ENCODE measurements around the gene SMAD2. TPM values are rescaled to one million over a fixed set of nuclear protein-coding genes. Genes with fewer than 3 reads are reported as not detected.
A peak's percentile ranks its signal among the peaks of the same experiment; 100 is the strongest.

SMAD2 gene
- polyA plus RNA-seq, 4 donors: 22.4 to 84.9 (median 35.3) TPM

GRCh38 chr18:47944972-47945852 lies 14.8 kb upstream of the SMAD2 start:
- H3K36me3 ChIP-seq (ENCODE audit: control insufficient read depth in 3 of 3, insufficient read depth in 2 of 3, low read depth in 1 of 3, low read length in 3 of 3): no peaks in the 10 kb centered on the region
- H3K27me3 ChIP-seq (ENCODE audit: control insufficient read depth in 3 of 3, insufficient read depth in 3 of 3, low read length in 3 of 3): peaks cover 0 to 3% (median 0%) of the 10 kb centered on the region in 3 donors
- no peaks in the 10 kb centered on the region for H3K9me3 ChIP-seq (ENCODE audit: control insufficient read depth in 2 of 2, insufficient read depth in 1 of 2, low read depth in 1 of 2, low read length in 1 of 2)
- H3K4me1 ChIP-seq (ENCODE audit: control insufficient read depth in 3 of 3, insufficient read depth in 2 of 3, low read depth in 1 of 3, low read length in 2 of 3): no peaks in the 10 kb centered on the region
- DNase-seq (no peak), FAIRE-seq (no peak)
- 49 to 71% (median 59%) methylated on average over 6 of the region's 6 CpGs for WGBS, 3 donors
- no peak overlapping the region for H3K4me3 ChIP-seq (ENCODE audit: low read depth in 1 of 3, low read length in 3 of 3)
- H3K27ac ChIP-seq (ENCODE audit: low read depth in 1 of 3, low read length in 2 of 3): no peak overlapping the region

- H3K27me3 ChIP-seq (ENCODE audit: control insufficient read depth in 3 of 3, insufficient read depth in 3 of 3, low read length in 3 of 3): peaks cover 0 to 3% (median 2%) of the 10 kb centered on the region in 3 donors
- H3K4me3 ChIP-seq (ENCODE audit: low read depth in 1 of 3, low read length in 3 of 3): no peak overlapping the region
- WGBS, 3 donors: 63 to 96% (median 69%) methylated on average over 1 of the region's 1 CpG
- FAIRE-seq (no peak), DNase-seq (no peak)
- no peaks in the 10 kb centered on the region for H3K4me1 ChIP-seq (ENCODE audit: control insufficient read depth in 3 of 3, insufficient read depth in 2 of 3, low read depth in 1 of 3, low read length in 2 of 3)
- H3K36me3 ChIP-seq (ENCODE audit: control insufficient read depth in 3 of 3, insufficient read depth in 2 of 3, low read depth in 1 of 3, low read length in 3 of 3): no peaks in the 10 kb centered on the region
- H3K27ac ChIP-seq (ENCODE audit: low read depth in 1 of 3, low read length in 2 of 3): no peak overlapping the region
- H3K9me3 ChIP-seq (ENCODE audit: control insufficient read depth in 2 of 2, insufficient read depth in 1 of 2, low read depth in 1 of 2, low read length in 1 of 2): no peaks in the 10 kb centered on the region
These were observed 6.5 kb upstream of the SMAD2 start for GRCh38 chr18:47936952-47937351.

DNA sequence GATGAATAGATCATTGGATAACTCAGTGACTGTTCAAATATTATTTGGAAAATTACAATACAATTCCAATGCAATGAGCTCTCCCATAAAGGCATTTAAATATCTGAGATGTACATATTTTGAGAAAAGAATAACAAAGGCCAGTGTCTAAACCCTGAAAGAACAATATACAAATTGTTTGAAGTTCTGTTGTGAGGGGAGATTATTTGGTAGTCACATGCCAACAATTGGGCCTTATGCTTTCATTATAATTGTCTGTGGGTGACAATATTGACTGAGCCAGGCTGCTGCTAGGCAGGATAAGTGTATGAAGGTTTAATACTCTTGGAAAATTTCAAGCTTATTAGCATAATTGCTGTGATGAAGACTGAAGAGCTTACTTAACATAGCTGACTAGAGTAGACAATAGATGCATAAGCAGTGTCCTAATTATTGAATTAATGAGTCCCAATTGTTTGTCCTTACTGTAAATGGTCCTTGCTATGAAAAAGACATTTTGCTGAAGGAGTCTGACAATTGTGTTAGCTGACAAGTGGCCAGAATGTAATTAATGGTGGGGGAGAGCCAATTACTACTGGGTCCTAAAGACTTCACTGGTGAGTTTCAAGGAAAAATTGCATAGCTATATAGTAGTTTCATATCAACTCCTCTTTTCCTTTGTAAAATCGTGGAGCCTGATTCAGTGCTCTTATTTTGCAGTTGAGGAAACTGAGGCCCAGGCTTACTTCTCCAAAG lies 5.0 kb upstream of the SMAD2 start:
- Histone ChIP-seq H3K4me3 (ENCODE audit: low read depth in 1 of 3, low read length in 3 of 3) (no peak overlapping the region), H3K4me1 (ENCODE audit: control insufficient read depth in 3 of 3, insufficient read depth in 2 of 3, low read depth in 1 of 3, low read length in 2 of 3) (no peaks in the 10 kb centered on the region), H3K36me3 (ENCODE audit: control insufficient read depth in 3 of 3, insufficient read depth in 2 of 3, low read depth in 1 of 3, low read length in 3 of 3) (no peaks in the 10 kb centered on the region), H3K27ac (ENCODE audit: low read depth in 1 of 3, low read length in 2 of 3) (no peak overlapping the region), H3K27me3 (ENCODE audit: control insufficient read depth in 3 of 3, insufficient read depth in 3 of 3, low read length in 3 of 3) (peaks cover 0 to 3% (median 2%) of the 10 kb centered on the region in 3 donors), H3K9me3 (ENCODE audit: control insufficient read depth in 2 of 2, insufficient read depth in 1 of 2, low read depth in 1 of 2, low read length in 1 of 2) (no peaks in the 10 kb centered on the region)
- FAIRE-seq (no peak), DNase-seq (no peak)
- WGBS, 3 donors: 78 to 91% (median 81%) methylated on average over 1 of the region's 1 CpG

DNA sequence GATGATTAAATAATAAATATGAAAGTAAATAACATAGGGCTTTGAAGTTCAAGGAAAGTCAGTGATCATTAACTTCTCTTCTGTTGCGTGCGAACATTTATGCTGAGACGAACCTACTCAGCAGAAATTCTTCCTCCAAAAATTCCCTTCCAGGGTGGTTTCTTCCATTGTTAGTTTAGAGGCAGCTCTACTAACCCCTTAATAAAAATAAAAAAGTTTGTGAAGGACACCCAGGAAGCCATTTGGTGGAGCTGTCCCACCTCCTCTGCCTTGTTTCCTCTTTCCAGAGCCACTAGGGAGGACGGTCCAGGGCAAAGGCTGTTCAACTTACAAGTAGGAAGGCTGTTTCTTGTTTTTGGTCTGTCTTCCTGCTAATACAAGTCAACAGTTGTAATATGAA lies 2.1 kb upstream of the SMAD2 start:
- no peak for DNase-seq
- peaks cover 0 to 10% (median 2%) of the 10 kb centered on the region in 3 donors for H3K4me1 ChIP-seq (ENCODE audit: control insufficient read depth in 3 of 3, insufficient read depth in 2 of 3, low read depth in 1 of 3, low read length in 2 of 3)
- no peak for FAIRE-seq

DNA sequence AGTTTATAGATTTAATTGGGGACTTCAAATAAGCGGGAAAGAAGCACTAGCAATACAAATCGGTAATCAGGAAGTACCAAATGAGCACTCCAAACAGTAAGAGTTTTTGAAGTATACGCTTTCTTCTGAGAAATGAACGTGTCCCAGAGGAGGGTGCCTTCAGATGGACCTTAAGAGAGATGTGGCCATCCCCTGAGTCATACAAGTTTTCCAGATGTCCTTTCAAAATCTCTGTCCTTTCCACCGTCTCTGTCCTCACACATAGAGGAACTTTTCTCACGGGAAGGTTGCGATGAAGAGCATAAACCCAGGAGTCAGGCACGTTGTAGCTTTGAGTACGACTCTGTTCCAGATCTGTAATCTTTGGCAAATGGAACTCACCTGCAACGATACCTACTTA lies 1.7 kb upstream of the SMAD2 start:
- DNase-seq (no peak), FAIRE-seq (no peak)
- H3K9me3 ChIP-seq (ENCODE audit: control insufficient read depth in 2 of 2, insufficient read depth in 1 of 2, low read depth in 1 of 2, low read length in 1 of 2): no peaks in the 10 kb centered on the region
- H3K4me3 ChIP-seq (ENCODE audit: low read depth in 1 of 3, low read length in 3 of 3): no peak overlapping the region
- 74 to 83% (median 82%) methylated on average over 10 of the region's 10 CpGs for WGBS, 3 donors
- peak overlapping the region in 1 of 3 donors; percentile 100 for H3K27ac ChIP-seq (ENCODE audit: low read depth in 1 of 3, low read length in 2 of 3)
- H3K4me1 ChIP-seq (ENCODE audit: control insufficient read depth in 3 of 3, insufficient read depth in 2 of 3, low read depth in 1 of 3, low read length in 2 of 3): peaks cover 0 to 10% (median 2%) of the 10 kb centered on the region in 3 donors
- peaks cover 0 to 3% (median 2%) of the 10 kb centered on the region in 3 donors for H3K27me3 ChIP-seq (ENCODE audit: control insufficient read depth in 3 of 3, insufficient read depth in 3 of 3, low read length in 3 of 3)
- H3K36me3 ChIP-seq (ENCODE audit: control insufficient read depth in 3 of 3, insufficient read depth in 2 of 3, low read depth in 1 of 3, low read length in 3 of 3): no peaks in the 10 kb centered on the region

More for the DNA sequence above, 2.1 kb upstream of the SMAD2 start:
- no peak overlapping the region for H3K4me3 ChIP-seq (ENCODE audit: low read depth in 1 of 3, low read length in 3 of 3)
- H3K27me3 ChIP-seq (ENCODE audit: control insufficient read depth in 3 of 3, insufficient read depth in 3 of 3, low read length in 3 of 3): peaks cover 0 to 3% (median 2%) of the 10 kb centered on the region in 3 donors
- H3K27ac ChIP-seq (ENCODE audit: low read depth in 1 of 3, low read length in 2 of 3): no peak overlapping the region
- H3K9me3 ChIP-seq (ENCODE audit: control insufficient read depth in 2 of 2, insufficient read depth in 1 of 2, low read depth in 1 of 2, low read length in 1 of 2): no peaks in the 10 kb centered on the region
- no peaks in the 10 kb centered on the region for H3K36me3 ChIP-seq (ENCODE audit: control insufficient read depth in 3 of 3, insufficient read depth in 2 of 3, low read depth in 1 of 3, low read length in 3 of 3)
- WGBS, 3 donors: 70 to 76% (median 74%) methylated on average over 4 of the region's 4 CpGs

DNA sequence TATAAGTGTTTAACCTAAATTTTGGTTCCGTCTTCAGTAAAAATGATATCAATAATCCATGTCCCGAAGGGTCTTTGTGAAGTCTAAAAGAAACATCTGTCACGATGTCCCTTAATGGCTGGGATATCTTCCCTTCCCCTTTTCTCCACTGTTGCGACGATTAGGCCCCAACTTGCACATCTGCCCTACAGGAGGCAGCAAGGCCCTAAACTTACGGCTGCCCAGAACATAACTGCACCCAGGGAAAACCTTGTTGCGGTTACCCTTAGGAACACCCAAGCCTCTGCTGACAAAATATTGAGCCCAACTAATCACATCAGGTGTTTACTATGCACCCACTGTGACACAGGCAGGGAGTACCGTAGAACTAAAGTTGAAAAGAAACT lies 1.3 kb upstream of the SMAD2 start:
- peak overlapping the region; percentile 45 to 82 (median 63) for H3K4me3 ChIP-seq (ENCODE audit: low read depth in 1 of 3, low read length in 3 of 3)
- DNase-seq (peak in 1 of 2 donors; percentile 8), FAIRE-seq (no peak)
- no peaks in the 10 kb centered on the region for H3K9me3 ChIP-seq (ENCODE audit: control insufficient read depth in 2 of 2, insufficient read depth in 1 of 2, low read depth in 1 of 2, low read length in 1 of 2)
- WGBS, 3 donors: 45 to 62% (median 57%) methylated on average over 8 of the region's 8 CpGs
- no peaks in the 10 kb centered on the region for H3K36me3 ChIP-seq (ENCODE audit: control insufficient read depth in 3 of 3, insufficient read depth in 2 of 3, low read depth in 1 of 3, low read length in 3 of 3)
- H3K27me3 ChIP-seq (ENCODE audit: control insufficient read depth in 3 of 3, insufficient read depth in 3 of 3, low read length in 3 of 3): peaks cover 0 to 2% (median 0%) of the 10 kb centered on the region in 3 donors
- peak overlapping the region; percentile 26 to 100 (median 86) for H3K27ac ChIP-seq (ENCODE audit: low read depth in 1 of 3, low read length in 2 of 3)
- peaks cover 0 to 10% (median 2%) of the 10 kb centered on the region in 3 donors for H3K4me1 ChIP-seq (ENCODE audit: control insufficient read depth in 3 of 3, insufficient read depth in 2 of 3, low read depth in 1 of 3, low read length in 2 of 3)

DNA sequence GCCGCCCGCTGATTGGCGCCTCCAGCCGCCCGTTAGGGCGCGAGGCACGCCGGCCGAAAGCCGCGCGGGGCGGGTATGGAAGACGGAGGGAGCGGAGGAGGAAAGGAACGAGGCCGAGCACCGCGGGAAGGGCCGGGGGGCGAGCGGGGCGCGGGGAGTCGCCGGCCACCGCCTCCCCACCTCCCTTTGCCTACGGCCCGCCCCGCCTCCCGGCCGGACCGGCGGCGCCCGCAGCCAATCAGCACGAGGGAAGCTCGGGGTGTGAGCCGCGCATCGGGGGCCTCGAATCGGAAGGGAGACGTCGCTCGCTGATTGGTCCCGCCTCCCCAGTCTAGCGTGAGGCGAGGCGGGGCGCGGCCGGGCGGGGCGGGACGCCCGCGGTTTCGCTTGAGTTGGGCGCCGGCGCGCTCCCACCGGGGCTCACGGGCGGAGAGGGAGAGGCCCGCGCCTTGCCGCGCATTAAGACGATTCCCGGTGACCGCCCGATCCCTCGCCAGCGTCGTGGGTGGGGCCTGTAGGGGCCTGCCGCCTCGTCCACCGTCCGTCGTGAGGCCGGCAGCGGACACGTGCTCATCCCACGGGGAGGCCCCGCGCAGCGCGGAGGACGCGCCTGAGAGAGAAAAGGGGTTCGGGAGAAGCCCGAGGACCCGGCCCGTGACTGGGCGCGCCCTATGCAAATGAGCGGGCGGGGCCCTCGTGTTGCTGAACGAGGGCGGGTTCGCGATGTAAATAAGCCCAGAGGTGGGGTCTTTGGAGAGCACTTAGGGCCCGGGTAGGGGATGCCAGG lies 665 bp upstream of the SMAD2 start:
- DNase-seq: peak; percentile 98

More for the DNA sequence above, 665 bp upstream of the SMAD2 start:
- Histone ChIP-seq H3K4me3 (ENCODE audit: low read depth in 1 of 3, low read length in 3 of 3) (peak overlapping the region; percentile 45 to 85 (median 82)), H3K27ac (ENCODE audit: low read depth in 1 of 3, low read length in 2 of 3) (peak overlapping the region; percentile 86 to 100 (median 97)), H3K36me3 (ENCODE audit: control insufficient read depth in 3 of 3, insufficient read depth in 2 of 3, low read depth in 1 of 3, low read length in 3 of 3) (no peaks in the 10 kb centered on the region), H3K27me3 (ENCODE audit: control insufficient read depth in 3 of 3, insufficient read depth in 3 of 3, low read length in 3 of 3) (peaks cover 0 to 2% (median 0%) of the 10 kb centered on the region in 3 donors), H3K9me3 (ENCODE audit: control insufficient read depth in 2 of 2, insufficient read depth in 1 of 2, low read depth in 1 of 2, low read length in 1 of 2) (no peaks in the 10 kb centered on the region), H3K4me1 (ENCODE audit: control insufficient read depth in 3 of 3, insufficient read depth in 2 of 3, low read depth in 1 of 3, low read length in 2 of 3) (peaks cover 2 to 10% (median 4%) of the 10 kb centered on the region in 3 donors)
- no peak for FAIRE-seq
- WGBS, 3 donors: 1 to 2% (median 1%) methylated on average over 65 to 107 of the region's 107 CpGs

Measured in small intestine (tissue), 7 donors.